PFSK-1 (cell line): ENCODE measurements around the gene WNT3A.
A peak's percentile ranks its signal among the peaks of the same experiment; 100 is the strongest.

Source experiments
- POLR2AphosphoS5 ChIP-seq: IDR thresholded peaks from 2 replicates; pipeline ENCODE4 v1.6.1; 2012; ENCODE audit warnings: low read depth, mild to moderate bottlenecking, control low read depth, low read length, moderate library complexity
- REST ChIP-seq, 2 experiments: IDR thresholded peaks; 2 replicates each; pipeline versions ENCODE4 v1.6.1 to v1.8.0; 2011 to 2012; ENCODE audit warnings: low read depth in 2 of 2, low read length in 2 of 2, control low read depth in 1 of 2, inconsistent platforms in 1 of 2, mild to moderate bottlenecking in 1 of 2, moderate library complexity in 1 of 2; ENCODE audit not compliant: insufficient read depth in 1 of 2
- SIN3A ChIP-seq: IDR thresholded peaks from 2 replicates; pipeline ENCODE4 v1.6.1; 2012; ENCODE audit warnings: mild to moderate bottlenecking, low read length, moderate library complexity, borderline replicate concordance; ENCODE audit not compliant: insufficient read depth

- peak; percentile 53; the same call in 1 of the 2 replicates for TF ChIP-seq POLR2AphosphoS5
- TF ChIP-seq REST (IDR thresholded peaks at IDR 0.05; ENCODE audit: insufficient read depth in 1 of 2, low read depth in 2 of 2, low read length in 2 of 2): no peak
- TF ChIP-seq SIN3A: peak; percentile 7; the same call in 1 of the 2 replicates
Observed at GRCh38 chr1:228102791-228103620, 96.2 kb downstream of the WNT3A start, which contains the start of gene C1orf35.
